HepG2 (cell line): ENCODE data around the gene INTS1. TPM values are rescaled to one million over a fixed set of nuclear protein-coding genes. Genes with fewer than 3 reads are reported as not detected.

Experiments used
- ATRX ChIP-seq: sonication (generic); formaldehyde crosslinking; IDR thresholded peaks from 2 replicates; pipeline ENCODE4 v1.4.0; 2020; ENCODE audit warnings: missing genetic modification reagents, borderline replicate concordance
- PHF21A ChIP-seq: sonication (generic); formaldehyde crosslinking; IDR thresholded peaks from 2 replicates; pipeline ENCODE4 v1.5.0; 2020; ENCODE audit warnings: mild to moderate bottlenecking, missing genetic modification reagents
- TAF15 ChIP-seq: fragments of 200-400 bp; formaldehyde crosslinking; IDR thresholded peaks from one replicate; pipeline ENCODE4 v1.6.1; 2018; ENCODE audit warnings: mild to moderate bottlenecking, low read depth, low read length; ENCODE audit not compliant: poor library complexity, severe bottlenecking
- ZSCAN21 ChIP-seq: sonication (generic); formaldehyde crosslinking; IDR thresholded peaks from 2 replicates; pipeline ENCODE4 v1.8.0; 2022; ENCODE audit warnings: mild to moderate bottlenecking, missing genetic modification reagents, moderate library complexity, borderline replicate concordance
- polyA plus RNA-seq, 8 experiments: library from polyadenylated mRNA; depleted of rRNA in 3 of 8; stranded (reverse) in 7 of 8; unstranded in 1 of 8; fragments of >200 nt; fragmentation: Illumina TruSeq in 4 of 8; extraction: Trizol in 4 of 8; gene quantifications; 2 replicates each; pipeline versions ENCODE4 v1.2.1 to v1.2.3, GENCODE V29; 2011 to 2016; ENCODE audit warnings: low read depth in 4 of 8, missing spikeins in 1 of 8, mixed read lengths in 1 of 8; ENCODE audit not compliant: insufficient read depth in 1 of 8
- total RNA-seq, 5 experiments: library from RNA; depleted of rRNA; stranded (reverse); fragments of >200 nt; fragmentation: Illumina TruSeq; extraction: Trizol; gene quantifications; 2 replicates each; pipeline ENCODE4 v1.2.3, GENCODE V29; 2016; ENCODE audit warnings: low read depth in 1 of 5
- TF ChIP-seq, protein P1 (sequence below): sonication (generic); formaldehyde crosslinking; IDR thresholded peaks from 2 replicates; pipeline ENCODE4 v1.5.1; 2020; ENCODE audit warnings: mild to moderate bottlenecking, missing genetic modification reagents, borderline replicate concordance
- TF ChIP-seq, protein P2 (sequence below): sonication (generic); formaldehyde crosslinking; IDR thresholded peaks from 2 replicates; pipeline ENCODE4 v1.5.1; 2020; ENCODE audit warnings: missing genetic modification reagents, mild to moderate bottlenecking, borderline replicate concordance
- TF ChIP-seq, protein P3 (sequence below): sonication (generic); formaldehyde crosslinking; IDR thresholded peaks from 2 replicates; pipeline ENCODE4 v1.5.0; 2020; ENCODE audit warnings: mild to moderate bottlenecking, missing genetic modification reagents, borderline replicate concordance
- TF ChIP-seq, protein P4 (sequence below): IDR thresholded peaks from 2 replicates; pipeline ENCODE4 v1.4.0; 2020; ENCODE audit warnings: mild to moderate bottlenecking, missing genetic modification reagents

Gene INTS1
- total and polyA plus RNA-seq, 2 of the 13 experiments (the other 11 are each of a cell fraction or from before 2014, with no cell fraction given): 13.7 to 29.0 TPM

GRCh38 chr7:1532456-1533254 lies 28.5 kb upstream of the INTS1 start (continued):
- TF ChIP-seq, protein P1, sequence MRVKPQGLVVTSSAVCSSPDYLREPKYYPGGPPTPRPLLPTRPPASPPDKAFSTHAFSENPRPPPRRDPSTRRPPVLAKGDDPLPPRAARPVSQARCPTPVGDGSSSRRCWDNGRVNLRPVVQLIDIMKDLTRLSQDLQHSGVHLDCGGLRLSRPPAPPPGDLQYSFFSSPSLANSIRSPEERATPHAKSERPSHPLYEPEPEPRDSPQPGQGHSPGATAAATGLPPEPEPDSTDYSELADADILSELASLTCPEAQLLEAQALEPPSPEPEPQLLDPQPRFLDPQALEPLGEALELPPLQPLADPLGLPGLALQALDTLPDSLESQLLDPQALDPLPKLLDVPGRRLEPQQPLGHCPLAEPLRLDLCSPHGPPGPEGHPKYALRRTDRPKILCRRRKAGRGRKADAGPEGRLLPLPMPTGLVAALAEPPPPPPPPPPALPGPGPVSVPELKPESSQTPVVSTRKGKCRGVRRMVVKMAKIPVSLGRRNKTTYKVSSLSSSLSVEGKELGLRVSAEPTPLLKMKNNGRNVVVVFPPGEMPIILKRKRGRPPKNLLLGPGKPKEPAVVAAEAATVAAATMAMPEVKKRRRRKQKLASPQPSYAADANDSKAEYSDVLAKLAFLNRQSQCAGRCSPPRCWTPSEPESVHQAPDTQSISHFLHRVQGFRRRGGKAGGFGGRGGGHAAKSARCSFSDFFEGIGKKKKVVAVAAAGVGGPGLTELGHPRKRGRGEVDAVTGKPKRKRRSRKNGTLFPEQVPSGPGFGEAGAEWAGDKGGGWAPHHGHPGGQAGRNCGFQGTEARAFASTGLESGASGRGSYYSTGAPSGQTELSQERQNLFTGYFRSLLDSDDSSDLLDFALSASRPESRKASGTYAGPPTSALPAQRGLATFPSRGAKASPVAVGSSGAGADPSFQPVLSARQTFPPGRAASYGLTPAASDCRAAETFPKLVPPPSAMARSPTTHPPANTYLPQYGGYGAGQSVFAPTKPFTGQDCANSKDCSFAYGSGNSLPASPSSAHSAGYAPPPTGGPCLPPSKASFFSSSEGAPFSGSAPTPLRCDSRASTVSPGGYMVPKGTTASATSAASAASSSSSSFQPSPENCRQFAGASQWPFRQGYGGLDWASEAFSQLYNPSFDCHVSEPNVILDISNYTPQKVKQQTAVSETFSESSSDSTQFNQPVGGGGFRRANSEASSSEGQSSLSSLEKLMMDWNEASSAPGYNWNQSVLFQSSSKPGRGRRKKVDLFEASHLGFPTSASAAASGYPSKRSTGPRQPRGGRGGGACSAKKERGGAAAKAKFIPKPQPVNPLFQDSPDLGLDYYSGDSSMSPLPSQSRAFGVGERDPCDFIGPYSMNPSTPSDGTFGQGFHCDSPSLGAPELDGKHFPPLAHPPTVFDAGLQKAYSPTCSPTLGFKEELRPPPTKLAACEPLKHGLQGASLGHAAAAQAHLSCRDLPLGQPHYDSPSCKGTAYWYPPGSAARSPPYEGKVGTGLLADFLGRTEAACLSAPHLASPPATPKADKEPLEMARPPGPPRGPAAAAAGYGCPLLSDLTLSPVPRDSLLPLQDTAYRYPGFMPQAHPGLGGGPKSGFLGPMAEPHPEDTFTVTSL (CRISPR knock-in tag): peak; percentile 57; the same call in 1 of the 2 replicates
- TF ChIP-seq, protein P2, sequence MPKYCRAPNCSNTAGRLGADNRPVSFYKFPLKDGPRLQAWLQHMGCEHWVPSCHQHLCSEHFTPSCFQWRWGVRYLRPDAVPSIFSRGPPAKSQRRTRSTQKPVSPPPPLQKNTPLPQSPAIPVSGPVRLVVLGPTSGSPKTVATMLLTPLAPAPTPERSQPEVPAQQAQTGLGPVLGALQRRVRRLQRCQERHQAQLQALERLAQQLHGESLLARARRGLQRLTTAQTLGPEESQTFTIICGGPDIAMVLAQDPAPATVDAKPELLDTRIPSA (CRISPR knock-in tag): no peak
- TF ChIP-seq, protein P3, sequence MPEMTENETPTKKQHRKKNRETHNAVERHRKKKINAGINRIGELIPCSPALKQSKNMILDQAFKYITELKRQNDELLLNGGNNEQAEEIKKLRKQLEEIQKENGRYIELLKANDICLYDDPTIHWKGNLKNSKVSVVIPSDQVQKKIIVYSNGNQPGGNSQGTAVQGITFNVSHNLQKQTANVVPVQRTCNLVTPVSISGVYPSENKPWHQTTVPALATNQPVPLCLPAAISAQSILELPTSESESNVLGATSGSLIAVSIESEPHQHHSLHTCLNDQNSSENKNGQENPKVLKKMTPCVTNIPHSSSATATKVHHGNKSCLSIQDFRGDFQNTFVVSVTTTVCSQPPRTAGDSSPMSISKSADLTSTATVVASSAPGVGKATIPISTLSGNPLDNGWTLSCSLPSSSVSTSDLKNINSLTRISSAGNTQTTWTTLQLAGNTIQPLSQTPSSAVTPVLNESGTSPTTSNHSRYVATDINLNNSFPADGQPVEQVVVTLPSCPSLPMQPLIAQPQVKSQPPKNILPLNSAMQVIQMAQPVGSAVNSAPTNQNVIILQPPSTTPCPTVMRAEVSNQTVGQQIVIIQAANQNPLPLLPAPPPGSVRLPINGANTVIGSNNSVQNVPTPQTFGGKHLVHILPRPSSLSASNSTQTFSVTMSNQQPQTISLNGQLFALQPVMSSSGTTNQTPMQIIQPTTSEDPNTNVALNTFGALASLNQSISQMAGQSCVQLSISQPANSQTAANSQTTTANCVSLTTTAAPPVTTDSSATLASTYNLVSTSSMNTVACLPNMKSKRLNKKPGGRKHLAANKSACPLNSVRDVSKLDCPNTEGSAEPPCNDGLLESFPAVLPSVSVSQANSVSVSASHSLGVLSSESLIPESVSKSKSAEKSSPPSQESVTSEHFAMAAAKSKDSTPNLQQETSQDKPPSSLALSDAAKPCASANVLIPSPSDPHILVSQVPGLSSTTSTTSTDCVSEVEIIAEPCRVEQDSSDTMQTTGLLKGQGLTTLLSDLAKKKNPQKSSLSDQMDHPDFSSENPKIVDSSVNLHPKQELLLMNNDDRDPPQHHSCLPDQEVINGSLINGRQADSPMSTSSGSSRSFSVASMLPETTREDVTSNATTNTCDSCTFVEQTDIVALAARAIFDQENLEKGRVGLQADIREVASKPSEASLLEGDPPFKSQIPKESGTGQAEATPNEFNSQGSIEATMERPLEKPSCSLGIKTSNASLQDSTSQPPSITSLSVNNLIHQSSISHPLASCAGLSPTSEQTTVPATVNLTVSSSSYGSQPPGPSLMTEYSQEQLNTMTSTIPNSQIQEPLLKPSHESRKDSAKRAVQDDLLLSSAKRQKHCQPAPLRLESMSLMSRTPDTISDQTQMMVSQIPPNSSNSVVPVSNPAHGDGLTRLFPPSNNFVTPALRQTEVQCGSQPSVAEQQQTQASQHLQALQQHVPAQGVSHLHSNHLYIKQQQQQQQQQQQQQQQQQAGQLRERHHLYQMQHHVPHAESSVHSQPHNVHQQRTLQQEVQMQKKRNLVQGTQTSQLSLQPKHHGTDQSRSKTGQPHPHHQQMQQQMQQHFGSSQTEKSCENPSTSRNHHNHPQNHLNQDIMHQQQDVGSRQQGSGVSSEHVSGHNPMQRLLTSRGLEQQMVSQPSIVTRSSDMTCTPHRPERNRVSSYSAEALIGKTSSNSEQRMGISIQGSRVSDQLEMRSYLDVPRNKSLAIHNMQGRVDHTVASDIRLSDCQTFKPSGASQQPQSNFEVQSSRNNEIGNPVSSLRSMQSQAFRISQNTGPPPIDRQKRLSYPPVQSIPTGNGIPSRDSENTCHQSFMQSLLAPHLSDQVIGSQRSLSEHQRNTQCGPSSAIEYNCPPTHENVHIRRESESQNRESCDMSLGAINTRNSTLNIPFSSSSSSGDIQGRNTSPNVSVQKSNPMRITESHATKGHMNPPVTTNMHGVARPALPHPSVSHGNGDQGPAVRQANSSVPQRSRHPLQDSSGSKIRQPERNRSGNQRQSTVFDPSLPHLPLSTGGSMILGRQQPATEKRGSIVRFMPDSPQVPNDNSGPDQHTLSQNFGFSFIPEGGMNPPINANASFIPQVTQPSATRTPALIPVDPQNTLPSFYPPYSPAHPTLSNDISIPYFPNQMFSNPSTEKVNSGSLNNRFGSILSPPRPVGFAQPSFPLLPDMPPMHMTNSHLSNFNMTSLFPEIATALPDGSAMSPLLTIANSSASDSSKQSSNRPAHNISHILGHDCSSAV: no peak
- TF ChIP-seq ATRX (CRISPR knock-in tag) (no peak), TAF15 (no peak), ZSCAN21 (CRISPR knock-in tag) (no peak), PHF21A (CRISPR knock-in tag) (peak; percentile 84)
- TF ChIP-seq, protein P4, sequence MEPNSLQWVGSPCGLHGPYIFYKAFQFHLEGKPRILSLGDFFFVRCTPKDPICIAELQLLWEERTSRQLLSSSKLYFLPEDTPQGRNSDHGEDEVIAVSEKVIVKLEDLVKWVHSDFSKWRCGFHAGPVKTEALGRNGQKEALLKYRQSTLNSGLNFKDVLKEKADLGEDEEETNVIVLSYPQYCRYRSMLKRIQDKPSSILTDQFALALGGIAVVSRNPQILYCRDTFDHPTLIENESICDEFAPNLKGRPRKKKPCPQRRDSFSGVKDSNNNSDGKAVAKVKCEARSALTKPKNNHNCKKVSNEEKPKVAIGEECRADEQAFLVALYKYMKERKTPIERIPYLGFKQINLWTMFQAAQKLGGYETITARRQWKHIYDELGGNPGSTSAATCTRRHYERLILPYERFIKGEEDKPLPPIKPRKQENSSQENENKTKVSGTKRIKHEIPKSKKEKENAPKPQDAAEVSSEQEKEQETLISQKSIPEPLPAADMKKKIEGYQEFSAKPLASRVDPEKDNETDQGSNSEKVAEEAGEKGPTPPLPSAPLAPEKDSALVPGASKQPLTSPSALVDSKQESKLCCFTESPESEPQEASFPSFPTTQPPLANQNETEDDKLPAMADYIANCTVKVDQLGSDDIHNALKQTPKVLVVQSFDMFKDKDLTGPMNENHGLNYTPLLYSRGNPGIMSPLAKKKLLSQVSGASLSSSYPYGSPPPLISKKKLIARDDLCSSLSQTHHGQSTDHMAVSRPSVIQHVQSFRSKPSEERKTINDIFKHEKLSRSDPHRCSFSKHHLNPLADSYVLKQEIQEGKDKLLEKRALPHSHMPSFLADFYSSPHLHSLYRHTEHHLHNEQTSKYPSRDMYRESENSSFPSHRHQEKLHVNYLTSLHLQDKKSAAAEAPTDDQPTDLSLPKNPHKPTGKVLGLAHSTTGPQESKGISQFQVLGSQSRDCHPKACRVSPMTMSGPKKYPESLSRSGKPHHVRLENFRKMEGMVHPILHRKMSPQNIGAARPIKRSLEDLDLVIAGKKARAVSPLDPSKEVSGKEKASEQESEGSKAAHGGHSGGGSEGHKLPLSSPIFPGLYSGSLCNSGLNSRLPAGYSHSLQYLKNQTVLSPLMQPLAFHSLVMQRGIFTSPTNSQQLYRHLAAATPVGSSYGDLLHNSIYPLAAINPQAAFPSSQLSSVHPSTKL: peak; percentile 60
